Measurements from ENCODE around the gene ST3GAL2.
A peak's percentile ranks its signal among the peaks of the same experiment; 100 is the strongest.
"Not testable (repeated sequence)": the region's sequence is repeated elsewhere in the genome, so short reads cannot be mapped to it uniquely, and the experiment has no call there.

ST3GAL2 gene

GRCh38 chr16:70391881-70392481 is 46.9 kb downstream of the ST3GAL2 start:
- 96% methylated on average over 7 of the region's 7 CpGs for WGBS
- H3K27me3 ChIP-seq (ENCODE audit: insufficient read depth, low read length), result no peaks in the 10 kb centered on the region
- no peaks in the 10 kb centered on the region for H3K9me3 ChIP-seq (ENCODE audit: insufficient read depth, low read depth, low read length)
- H3K4me3 ChIP-seq (ENCODE audit: low read length), result no peak overlapping the region
- no peaks in the 10 kb centered on the region for H3K4me1 ChIP-seq (ENCODE audit: insufficient read depth, low read length)
- no peak overlapping the region for H3K27ac ChIP-seq (ENCODE audit: low read depth, low read length)
- no peak overlapping the region for H3K9ac ChIP-seq (ENCODE audit: low read depth, low read length)
- H3K36me3 ChIP-seq (ENCODE audit: insufficient read depth, low read length), result peaks cover 48% of the 10 kb centered on the region

GRCh38 chr16:70391446-70391845 is 47.5 kb downstream of the ST3GAL2 start:
- Histone ChIP-seq H3K4me1 (ENCODE audit: insufficient read depth, low read length) (no peaks in the 10 kb centered on the region), H3K9ac (ENCODE audit: low read depth, low read length) (no peak overlapping the region), H3K36me3 (ENCODE audit: insufficient read depth, low read length) (peaks cover 47% of the 10 kb centered on the region), H3K27me3 (ENCODE audit: insufficient read depth, low read length) (no peaks in the 10 kb centered on the region), H3K9me3 (ENCODE audit: insufficient read depth, low read depth, low read length) (no peaks in the 10 kb centered on the region), H3K27ac (ENCODE audit: low read depth, low read length) (no peak overlapping the region), H3K4me3 (ENCODE audit: low read length) (no peak overlapping the region)
- 94% methylated on average over 3 of the region's 3 CpGs for WGBS

- H3K9ac ChIP-seq (ENCODE audit: low read depth, low read length), result no peak overlapping the region
- H3K36me3 ChIP-seq (ENCODE audit: insufficient read depth, low read length), result peaks cover 47% of the 10 kb centered on the region
- WGBS, result 97% methylated on average over 5 of the region's 5 CpGs
- no peaks in the 10 kb centered on the region for H3K4me1 ChIP-seq (ENCODE audit: insufficient read depth, low read length)
- H3K9me3 ChIP-seq (ENCODE audit: insufficient read depth, low read depth, low read length), result no peaks in the 10 kb centered on the region
- no peak overlapping the region for H3K4me3 ChIP-seq (ENCODE audit: low read length)
- H3K27me3 ChIP-seq (ENCODE audit: insufficient read depth, low read length), result no peaks in the 10 kb centered on the region
- H3K27ac ChIP-seq (ENCODE audit: low read depth, low read length), result no peak overlapping the region
These were observed 48.1 kb downstream of the ST3GAL2 start for GRCh38 chr16:70390774-70391173.

- Histone ChIP-seq H3K36me3 (ENCODE audit: insufficient read depth, low read length) (peaks cover 30% of the 10 kb centered on the region), H3K27ac (ENCODE audit: low read depth, low read length) (no peak overlapping the region), H3K27me3 (ENCODE audit: insufficient read depth, low read length) (no peaks in the 10 kb centered on the region), H3K4me3 (ENCODE audit: low read length) (no peak overlapping the region), H3K4me1 (ENCODE audit: insufficient read depth, low read length) (no peaks in the 10 kb centered on the region), H3K9me3 (ENCODE audit: insufficient read depth, low read depth, low read length) (no peaks in the 10 kb centered on the region), H3K9ac (ENCODE audit: low read depth, low read length) (no peak overlapping the region)
- WGBS, result 97% methylated on average over 19 of the region's 19 CpGs
These were observed 50.8 kb downstream of the ST3GAL2 start for GRCh38 chr16:70388006-70388680.

GRCh38 chr16:70386289-70386986 is 52.5 kb downstream of the ST3GAL2 start:
- not testable (repeated sequence) for H3K9me3 ChIP-seq (ENCODE audit: insufficient read depth, low read depth, low read length); H3K9ac ChIP-seq (ENCODE audit: low read depth, low read length); H3K27me3 ChIP-seq (ENCODE audit: insufficient read depth, low read length); H3K4me3 ChIP-seq (ENCODE audit: low read length); H3K4me1 ChIP-seq (ENCODE audit: insufficient read depth, low read length); H3K27ac ChIP-seq (ENCODE audit: low read depth, low read length)
- 96% methylated on average over 20 of the region's 20 CpGs for WGBS
- peaks cover 36% of the 10 kb centered on the region for H3K36me3 ChIP-seq (ENCODE audit: insufficient read depth, low read length)

- 93% methylated on average over 6 of the region's 6 CpGs for WGBS
These were observed 55.4 kb downstream of the ST3GAL2 start for GRCh38 chr16:70383421-70383960.

GRCh38 chr16:70381604-70382342 is 57.1 kb downstream of the ST3GAL2 start:
- no peaks in the 10 kb centered on the region for H3K27me3 ChIP-seq (ENCODE audit: insufficient read depth, low read length)
- H3K9me3 ChIP-seq (ENCODE audit: insufficient read depth, low read depth, low read length), result no peaks in the 10 kb centered on the region
- peaks cover 3% of the 10 kb centered on the region for H3K4me1 ChIP-seq (ENCODE audit: insufficient read depth, low read length)
- H3K9ac ChIP-seq (ENCODE audit: low read depth, low read length), result peak overlapping the region; percentile 74
- peak overlapping the region; percentile 80 for H3K27ac ChIP-seq (ENCODE audit: low read depth, low read length)
- 15% methylated on average over 47 of the region's 47 CpGs for WGBS
- peaks cover 22% of the 10 kb centered on the region for H3K36me3 ChIP-seq (ENCODE audit: insufficient read depth, low read length)
- H3K4me3 ChIP-seq (ENCODE audit: low read length), result peak overlapping the region; percentile 83

More at GRCh38 chr16:70383421-70383960, 55.4 kb downstream of the ST3GAL2 start:
- Histone ChIP-seq H3K4me1 (ENCODE audit: insufficient read depth, low read length) (peaks cover 3% of the 10 kb centered on the region), H3K9ac (ENCODE audit: low read depth, low read length) (no peak overlapping the region), H3K27me3 (ENCODE audit: insufficient read depth, low read length) (no peaks in the 10 kb centered on the region), H3K4me3 (ENCODE audit: low read length) (no peak overlapping the region), H3K9me3 (ENCODE audit: insufficient read depth, low read depth, low read length) (no peaks in the 10 kb centered on the region), H3K36me3 (ENCODE audit: insufficient read depth, low read length) (peaks cover 32% of the 10 kb centered on the region), H3K27ac (ENCODE audit: low read depth, low read length) (no peak overlapping the region)

GRCh38 chr16:70380919-70381603 is 57.8 kb downstream of the ST3GAL2 start:
- Histone ChIP-seq H3K4me1 (ENCODE audit: insufficient read depth, low read length) (peaks cover 3% of the 10 kb centered on the region), H3K27ac (ENCODE audit: low read depth, low read length) (peak overlapping the region; percentile 98), H3K9me3 (ENCODE audit: insufficient read depth, low read depth, low read length) (no peaks in the 10 kb centered on the region), H3K4me3 (ENCODE audit: low read length) (peak overlapping the region; percentile 83), H3K36me3 (ENCODE audit: insufficient read depth, low read length) (peaks cover 29% of the 10 kb centered on the region), H3K9ac (ENCODE audit: low read depth, low read length) (peak overlapping the region; percentile 92), H3K27me3 (ENCODE audit: insufficient read depth, low read length) (no peaks in the 10 kb centered on the region)
- WGBS, result under 1% methylated on average over 52 of the region's 52 CpGs

- Histone ChIP-seq H3K36me3 (ENCODE audit: insufficient read depth, low read length) (peaks cover 34% of the 10 kb centered on the region), H3K27ac (ENCODE audit: low read depth, low read length) (peak overlapping the region; percentile 98), H3K4me1 (ENCODE audit: insufficient read depth, low read length) (peaks cover 3% of the 10 kb centered on the region), H3K27me3 (ENCODE audit: insufficient read depth, low read length) (no peaks in the 10 kb centered on the region), H3K4me3 (ENCODE audit: low read length) (peak overlapping the region; percentile 83), H3K9me3 (ENCODE audit: insufficient read depth, low read depth, low read length) (no peaks in the 10 kb centered on the region), H3K9ac (ENCODE audit: low read depth, low read length) (peak overlapping the region; percentile 92)
- 1% methylated on average over 29 of the region's 31 CpGs for WGBS
These were observed 58.5 kb downstream of the ST3GAL2 start for GRCh38 chr16:70380248-70380918.

- Histone ChIP-seq H3K36me3 (ENCODE audit: insufficient read depth, low read length) (peaks cover 45% of the 10 kb centered on the region), H3K9ac (ENCODE audit: low read depth, low read length) (no peak overlapping the region), H3K4me3 (ENCODE audit: low read length) (no peak overlapping the region), H3K9me3 (ENCODE audit: insufficient read depth, low read depth, low read length) (no peaks in the 10 kb centered on the region), H3K27ac (ENCODE audit: low read depth, low read length) (no peak overlapping the region), H3K4me1 (ENCODE audit: insufficient read depth, low read length) (peaks cover 3% of the 10 kb centered on the region), H3K27me3 (ENCODE audit: insufficient read depth, low read length) (no peaks in the 10 kb centered on the region)
- WGBS, result 90% methylated on average over 12 of the region's 13 CpGs
These were observed 59.9 kb downstream of the ST3GAL2 start for GRCh38 chr16:70378869-70379493.

Data from HUES64 (cell line).